GM23338 (cell line): Measurements from ENCODE around the gene MBOAT7.

Experiments used
- CREB1 ChIP-seq: fragments of 250-450 bp; sonication (Bioruptor Pico); IDR thresholded peaks from 2 replicates; pipeline ENCODE4 v1.5.0; 2020; ENCODE audit warnings: low read depth, mild to moderate bottlenecking, moderate library complexity
- CTCF ChIP-seq, 2 experiments: fragments of 200-600 bp in 1 of 2; sonication (generic) in 1 of 2; conservative IDR thresholded peaks; 2 replicates each; pipeline versions ENCODE4 v1.5.1 to v1.6.1; 2016 to 2017; ENCODE audit warnings: antibody characterized with exemption in 2 of 2, low read depth in 2 of 2, mild to moderate bottlenecking in 2 of 2, moderate library complexity in 1 of 2
- EZH2 ChIP-seq: fragments of 200-600 bp; sonication (generic); IDR thresholded peaks from one replicate; pipeline ENCODE4 v1.8.0; 2017; ENCODE audit warnings: antibody characterized with exemption, mild to moderate bottlenecking, low read depth; ENCODE audit not compliant: unreplicated experiment
- EZH2phosphoT487 ChIP-seq: fragments of 200-600 bp; sonication (generic); IDR thresholded peaks from one replicate; pipeline ENCODE4 v1.8.1; 2018; ENCODE audit warnings: antibody characterized with exemption; ENCODE audit not compliant: unreplicated experiment
- JUNB ChIP-seq: IDR thresholded peaks from one replicate; pipeline ENCODE4 v1.6.1; 2016; ENCODE audit warnings: antibody characterized with exemption; ENCODE audit not compliant: unreplicated experiment
- POLR2AphosphoS5 ChIP-seq: IDR thresholded peaks from 2 replicates; pipeline ENCODE4 v1.6.1; 2016; ENCODE audit warnings: antibody characterized with exemption, low read depth
- REST ChIP-seq: IDR thresholded peaks from one replicate; pipeline ENCODE4 v1.6.1; 2018; ENCODE audit warnings: antibody characterized with exemption; ENCODE audit not compliant: unreplicated experiment
- STAT1 ChIP-seq: IDR thresholded peaks from one replicate; pipeline ENCODE4 v1.6.1; 2016; ENCODE audit warnings: antibody characterized with exemption; ENCODE audit not compliant: unreplicated experiment
- ZNF114 ChIP-seq: fragments of 250-450 bp; sonication (Bioruptor Pico); IDR thresholded peaks from 2 replicates; pipeline ENCODE4 v1.5.0; 2020; ENCODE audit warnings: mild to moderate bottlenecking, moderate library complexity
- ZNF331 ChIP-seq: fragments of 250-450 bp; sonication (Bioruptor Pico); IDR thresholded peaks from 2 replicates; pipeline ENCODE4 v1.5.0; 2020; ENCODE audit warnings: low read depth, mild to moderate bottlenecking, moderate library complexity
- ZNF462 ChIP-seq: fragments of 250-450 bp; sonication (Bioruptor Pico); IDR thresholded peaks from 2 replicates; pipeline ENCODE4 v1.5.0; 2020; ENCODE audit warnings: mild to moderate bottlenecking, moderate library complexity
- TF ChIP-seq, protein P1 (sequence below): IDR thresholded peaks from 2 replicates; pipeline ENCODE4 v1.6.1; 2016; ENCODE audit warnings: antibody characterized with exemption

DNA sequence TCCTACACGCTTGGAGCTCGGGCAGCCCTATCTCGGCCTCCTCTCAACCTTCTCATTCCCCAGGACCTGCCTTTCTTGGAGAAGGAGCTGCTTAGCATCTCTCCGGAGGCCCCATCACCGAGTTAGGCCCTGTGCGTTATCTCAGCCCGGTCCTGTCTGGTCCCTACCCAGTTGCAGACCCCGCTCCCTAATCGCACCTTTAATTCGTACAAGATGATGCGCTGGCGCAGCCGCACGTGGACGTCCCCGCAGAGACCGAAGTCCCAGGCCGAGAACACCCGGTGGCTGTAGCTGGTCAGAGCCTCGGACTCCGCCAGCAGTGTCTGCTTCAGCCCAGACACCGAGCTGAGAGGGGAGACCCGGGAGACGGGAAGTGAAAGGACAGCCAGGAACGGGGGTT lies 24.2 kb downstream of the MBOAT7 start:
- TF ChIP-seq CTCF (conservative IDR thresholded peaks at IDR 0.05; ENCODE audit: low read depth in 2 of 2) (no peak), EZH2 (no peak), ZNF114 (CRISPR knock-in tag) (no peak), CREB1 (CRISPR knock-in tag) (no peak), EZH2phosphoT487 (no peak), REST (no peak), POLR2AphosphoS5 (no peak), JUNB (no peak), ZNF331 (CRISPR knock-in tag) (no peak), STAT1 (no peak), ZNF462 (CRISPR knock-in tag) (no peak)
- TF ChIP-seq, protein P1, sequence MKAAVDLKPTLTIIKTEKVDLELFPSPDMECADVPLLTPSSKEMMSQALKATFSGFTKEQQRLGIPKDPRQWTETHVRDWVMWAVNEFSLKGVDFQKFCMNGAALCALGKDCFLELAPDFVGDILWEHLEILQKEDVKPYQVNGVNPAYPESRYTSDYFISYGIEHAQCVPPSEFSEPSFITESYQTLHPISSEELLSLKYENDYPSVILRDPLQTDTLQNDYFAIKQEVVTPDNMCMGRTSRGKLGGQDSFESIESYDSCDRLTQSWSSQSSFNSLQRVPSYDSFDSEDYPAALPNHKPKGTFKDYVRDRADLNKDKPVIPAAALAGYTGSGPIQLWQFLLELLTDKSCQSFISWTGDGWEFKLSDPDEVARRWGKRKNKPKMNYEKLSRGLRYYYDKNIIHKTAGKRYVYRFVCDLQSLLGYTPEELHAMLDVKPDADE: no peak
